Lung (tissue), 12 donors: ENCODE data around the gene COL18A1. TPM values are rescaled to one million over a fixed set of nuclear protein-coding genes. Genes with fewer than 3 reads are reported as not detected.

Experiments used
- ATAC-seq: fragments of 200-7000 bp; cut with Tn5 transposase; one replicate; pipeline ENCODE4 v1.9.1; 2020; ENCODE audit warnings: moderate number of reproducible peaks; ENCODE audit not compliant: insufficient read depth, low FRiP score
- DNase-seq, 3 donors: peaks; one replicate each; pipeline ENCODE4 v3.0.0-alpha.2; 2013 to 2017
- H3K27ac ChIP-seq, 2 donors: one replicate each; pipeline ENCODE4 v1.5.1; 2013; ENCODE audit warnings: mild to moderate bottlenecking in 2 of 2, moderate library complexity in 2 of 2, control low read depth in 1 of 2, inconsistent platforms in 1 of 2, low read depth in 1 of 2, low read length in 1 of 2
- H3K27me3 ChIP-seq, 3 donors: one replicate each; pipeline ENCODE4 v1.5.1; 2013; ENCODE audit warnings: low read length in 2 of 3; ENCODE audit not compliant: control insufficient read depth in 3 of 3, insufficient read depth in 3 of 3
- H3K36me3 ChIP-seq, 4 donors: one replicate each; pipeline ENCODE4 v1.5.1; 2013; ENCODE audit warnings: low read length in 4 of 4, mild to moderate bottlenecking in 1 of 4, moderate library complexity in 1 of 4; ENCODE audit not compliant: control insufficient read depth in 4 of 4, insufficient read depth in 4 of 4
- H3K4me1 ChIP-seq, 5 donors: one replicate each; pipeline ENCODE4 v1.5.1; 2013; ENCODE audit warnings: low read length in 5 of 5, mild to moderate bottlenecking in 2 of 5, moderate library complexity in 1 of 5; ENCODE audit not compliant: control insufficient read depth in 5 of 5, insufficient read depth in 5 of 5
- H3K4me3 ChIP-seq: one replicate; pipeline ENCODE4 v1.5.1; 2013; ENCODE audit warnings: mild to moderate bottlenecking, control low read depth, moderate library complexity
- H3K9ac ChIP-seq, 2 donors: one replicate each; pipeline ENCODE4 v1.5.1; 2013; ENCODE audit warnings: low read length in 2 of 2, control low read depth in 1 of 2; ENCODE audit not compliant: insufficient read depth in 1 of 2
- H3K9me3 ChIP-seq, 4 donors: one replicate each; pipeline ENCODE4 v1.5.1; 2013; ENCODE audit warnings: low read length in 3 of 4, mild to moderate bottlenecking in 1 of 4, moderate library complexity in 1 of 4; ENCODE audit not compliant: control insufficient read depth in 4 of 4, insufficient read depth in 3 of 4
- WGBS, 2 donors: extraction: QIAGEN DNeasy Blood & Tissue Kit; methylation state at CpG; one replicate each; pipeline ENCODE4 v1.1.7; 2013; 5-methylcytosine and 5-hydroxymethylcytosine counted together
- polyA plus RNA-seq, 2 donors: library from polyadenylated mRNA; stranded (reverse); fragments of 200-250 nt; gene quantifications; one replicate each; pipeline ENCODE4 v1.2.1, GENCODE V29; 2013
- total RNA-seq, 2 donors: library from RNA; depleted of rRNA in 1 of 2; stranded (reverse); fragments of >200 nt in 1 of 2; gene quantifications; one replicate each; pipeline ENCODE4 v1.2.1, GENCODE V29; 2014 to 2021
- TF ChIP-seq, protein P1 (sequence below): IDR thresholded peaks from 2 replicates; pipeline ENCODE4 v1.5.1; 2012; ENCODE audit warnings: mild to moderate bottlenecking; ENCODE audit errors: control extremely low read depth, extremely low read depth
- donor health status: control.
- donor health status: control.
- donor health status: Bipolar disorder and iron deficiency.
- donor health status: healthy.
- donor health status: DM: yes; HTN: yes; CAD: no.

Gene COL18A1
- total and polyA plus RNA-seq, 4 donors = 42.7 to 102 (median 45.8) TPM

DNA sequence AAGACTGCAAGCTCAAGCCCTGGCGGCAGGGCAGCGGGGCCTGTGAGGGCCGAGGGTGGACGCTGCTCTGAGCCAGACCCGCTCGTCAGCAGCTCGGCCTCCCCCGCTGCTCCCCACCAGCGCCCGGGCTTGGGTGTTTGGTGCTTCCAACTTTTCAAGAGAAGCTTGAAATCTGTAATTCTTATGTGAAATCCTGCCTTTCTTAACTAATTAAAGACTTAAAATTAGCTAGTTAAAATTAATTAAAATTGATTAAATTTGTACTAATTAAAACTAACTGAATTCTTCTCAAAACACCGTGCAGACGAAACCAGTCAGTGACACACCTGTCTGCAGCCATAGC is 151.3 kb downstream of the COL18A1 start:
- H3K9me3 ChIP-seq = no peaks in the 10 kb centered on the region
- no peak for DNase-seq
- peak overlapping the region in 1 of 2 donors; percentile 86 for H3K27ac ChIP-seq
- H3K4me1 ChIP-seq = peaks cover 0 to 3% (median 0%) of the 10 kb centered on the region in 5 donors
- TF ChIP-seq, protein P1, sequence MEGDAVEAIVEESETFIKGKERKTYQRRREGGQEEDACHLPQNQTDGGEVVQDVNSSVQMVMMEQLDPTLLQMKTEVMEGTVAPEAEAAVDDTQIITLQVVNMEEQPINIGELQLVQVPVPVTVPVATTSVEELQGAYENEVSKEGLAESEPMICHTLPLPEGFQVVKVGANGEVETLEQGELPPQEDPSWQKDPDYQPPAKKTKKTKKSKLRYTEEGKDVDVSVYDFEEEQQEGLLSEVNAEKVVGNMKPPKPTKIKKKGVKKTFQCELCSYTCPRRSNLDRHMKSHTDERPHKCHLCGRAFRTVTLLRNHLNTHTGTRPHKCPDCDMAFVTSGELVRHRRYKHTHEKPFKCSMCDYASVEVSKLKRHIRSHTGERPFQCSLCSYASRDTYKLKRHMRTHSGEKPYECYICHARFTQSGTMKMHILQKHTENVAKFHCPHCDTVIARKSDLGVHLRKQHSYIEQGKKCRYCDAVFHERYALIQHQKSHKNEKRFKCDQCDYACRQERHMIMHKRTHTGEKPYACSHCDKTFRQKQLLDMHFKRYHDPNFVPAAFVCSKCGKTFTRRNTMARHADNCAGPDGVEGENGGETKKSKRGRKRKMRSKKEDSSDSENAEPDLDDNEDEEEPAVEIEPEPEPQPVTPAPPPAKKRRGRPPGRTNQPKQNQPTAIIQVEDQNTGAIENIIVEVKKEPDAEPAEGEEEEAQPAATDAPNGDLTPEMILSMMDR = no peak
- H3K4me3 ChIP-seq = no peak overlapping the region
- H3K27me3 ChIP-seq = no peaks in the 10 kb centered on the region
- H3K9ac ChIP-seq = peak overlapping the region in 1 of 2 donors; percentile 56
- H3K36me3 ChIP-seq = no peaks in the 10 kb centered on the region
- 43 to 70% methylated on average over 12 of the region's 12 CpGs for WGBS, 2 donors
- ATAC-seq = no peak

DNA sequence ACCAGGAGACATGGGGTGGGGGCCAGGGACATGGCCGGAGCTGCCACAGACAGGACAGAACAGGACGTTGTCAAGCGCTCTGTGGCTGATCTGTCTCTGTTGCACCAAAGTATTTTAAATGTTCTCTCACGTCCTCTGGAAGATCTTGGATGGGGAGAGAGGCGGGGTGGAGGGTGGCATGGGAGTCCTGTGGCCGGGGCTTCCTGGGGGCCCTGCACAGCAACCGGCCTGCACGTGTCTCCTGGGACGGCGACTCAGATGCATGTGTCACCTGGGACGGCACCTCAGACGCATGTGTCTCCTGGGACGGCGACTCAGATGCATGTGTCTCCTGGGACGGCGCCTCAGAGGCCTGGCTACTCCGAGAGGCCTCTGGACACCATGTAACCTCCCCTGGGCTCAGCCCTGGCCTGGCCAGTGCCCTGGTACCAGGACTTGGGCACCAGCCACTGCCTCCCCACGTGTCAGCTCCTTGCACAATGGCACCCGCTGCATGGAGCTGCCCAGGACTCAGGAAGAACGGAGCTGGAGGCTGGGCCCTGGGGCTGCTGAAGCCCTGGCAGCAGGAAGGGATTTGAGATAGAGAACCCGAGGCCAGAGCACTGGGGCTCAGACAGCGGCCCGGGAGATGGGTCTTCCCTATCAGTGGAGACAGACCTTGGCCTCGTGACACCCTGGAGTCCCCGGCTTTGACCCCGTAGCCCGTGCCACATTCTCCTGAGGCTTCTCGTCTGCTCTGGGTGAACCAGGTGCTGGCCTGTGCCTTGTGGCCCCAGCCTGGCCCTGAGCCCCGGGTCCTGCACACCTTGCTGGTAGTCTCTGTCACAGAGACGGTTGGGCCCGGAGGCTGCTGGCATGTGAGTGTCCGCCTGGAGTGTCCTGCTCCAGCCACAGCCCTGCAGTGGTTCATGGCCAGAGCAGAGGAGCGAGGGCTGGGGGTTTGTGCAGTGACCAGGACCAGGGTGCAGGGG is 152.0 kb downstream of the COL18A1 start:
- H3K36me3 ChIP-seq = no peaks in the 10 kb centered on the region
- TF ChIP-seq, protein P1 = no peak
- H3K4me3 ChIP-seq = no peak overlapping the region
- no peaks in the 10 kb centered on the region for H3K9me3 ChIP-seq
- H3K27me3 ChIP-seq = no peaks in the 10 kb centered on the region
- 84 to 85% methylated on average over 33 of the region's 33 CpGs for WGBS, 2 donors
- no peak overlapping the region for H3K27ac ChIP-seq
- ATAC-seq (no peak), DNase-seq (peak in 1 of 3 donors; percentile 16)
- peaks cover 0 to 3% (median 0%) of the 10 kb centered on the region in 5 donors for H3K4me1 ChIP-seq
- H3K9ac ChIP-seq = no peak overlapping the region

DNA sequence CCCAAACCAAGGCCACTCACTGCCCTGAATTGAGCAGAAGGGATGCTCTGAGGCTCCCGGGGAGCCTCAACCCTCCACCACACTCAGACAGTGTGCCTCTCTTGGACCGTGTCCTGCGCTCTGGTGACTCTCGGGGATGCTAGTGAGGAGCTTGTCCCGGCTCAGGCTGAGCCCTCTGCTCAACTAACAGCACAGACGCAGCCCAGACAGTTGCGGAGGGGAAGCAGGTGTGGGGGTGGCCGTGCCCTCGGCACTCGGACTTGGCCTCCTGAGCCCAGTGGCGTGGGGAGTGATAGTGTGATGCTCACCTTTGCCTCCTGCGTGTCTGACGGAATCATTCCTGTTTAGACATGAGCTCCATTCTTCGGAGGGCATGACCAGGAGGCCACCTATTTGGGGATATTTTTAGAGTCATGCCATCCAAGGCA is 152.7 kb downstream of the COL18A1 start:
- 81 to 88% methylated on average over 13 to 14 of the region's 14 CpGs for WGBS, 2 donors
- DNase-seq = peak in 1 of 3 donors; percentile 3
- TF ChIP-seq, protein P1 = no peak
- Histone ChIP-seq H3K27me3 (no peaks in the 10 kb centered on the region), H3K9ac (no peak overlapping the region), H3K4me1 (peaks cover 0 to 3% (median 0%) of the 10 kb centered on the region in 5 donors), H3K36me3 (no peaks in the 10 kb centered on the region), H3K27ac (no peak overlapping the region), H3K4me3 (no peak overlapping the region), H3K9me3 (no peaks in the 10 kb centered on the region)
- ATAC-seq = no peak
